OCI-LY7 (cell line): ENCODE results near the gene KRT12.

Experiments
- CTCF ChIP-seq: fragments of 200-600 bp; sonication (generic); conservative IDR thresholded peaks from 2 replicates; pipeline ENCODE4 v1.5.1; 2014; ENCODE audit warnings: mild to moderate bottlenecking, antibody characterized with exemption, low read length, moderate library complexity, mixed read lengths
- EZH2phosphoT487 ChIP-seq: fragments of 200-600 bp; sonication (generic); IDR thresholded peaks from 2 replicates; pipeline ENCODE4 v1.6.1; 2018; ENCODE audit warnings: low read depth, borderline replicate concordance, mild to moderate bottlenecking, mixed run types, antibody characterized with exemption, low read length, moderate library complexity, mixed read lengths

GRCh38 chr17:40817103-40817682 is 49.8 kb downstream of the KRT12 start:
- no peak for TF ChIP-seq CTCF
- no peak for TF ChIP-seq EZH2phosphoT487
